Lung microvascular endothelial cell (primary cell): ENCODE data around the gene CD226. TPM values are rescaled to one million over a fixed set of nuclear protein-coding genes. Genes with fewer than 3 reads are reported as not detected.
"Not testable (repeated sequence)": the region's sequence is repeated elsewhere in the genome, so short reads cannot be mapped to it uniquely, and the experiment has no call there.

ENCODE experiments used
- DNase-seq, 2 donors: peaks; one replicate each; pipeline versions ENCODE4 v3.0.0 to v3.0.0-alpha.2; 2010; ENCODE audit warnings: low read depth in 2 of 2
- total RNA-seq: library from RNA; depleted of rRNA; stranded (reverse); fragments of >200 nt; gene quantifications from 2 replicates; pipeline ENCODE4 v1.2.1, GENCODE V29; 2014

Gene CD226
- total RNA-seq = 0.40 and 1.3 TPM in 2 replicates

DNA sequence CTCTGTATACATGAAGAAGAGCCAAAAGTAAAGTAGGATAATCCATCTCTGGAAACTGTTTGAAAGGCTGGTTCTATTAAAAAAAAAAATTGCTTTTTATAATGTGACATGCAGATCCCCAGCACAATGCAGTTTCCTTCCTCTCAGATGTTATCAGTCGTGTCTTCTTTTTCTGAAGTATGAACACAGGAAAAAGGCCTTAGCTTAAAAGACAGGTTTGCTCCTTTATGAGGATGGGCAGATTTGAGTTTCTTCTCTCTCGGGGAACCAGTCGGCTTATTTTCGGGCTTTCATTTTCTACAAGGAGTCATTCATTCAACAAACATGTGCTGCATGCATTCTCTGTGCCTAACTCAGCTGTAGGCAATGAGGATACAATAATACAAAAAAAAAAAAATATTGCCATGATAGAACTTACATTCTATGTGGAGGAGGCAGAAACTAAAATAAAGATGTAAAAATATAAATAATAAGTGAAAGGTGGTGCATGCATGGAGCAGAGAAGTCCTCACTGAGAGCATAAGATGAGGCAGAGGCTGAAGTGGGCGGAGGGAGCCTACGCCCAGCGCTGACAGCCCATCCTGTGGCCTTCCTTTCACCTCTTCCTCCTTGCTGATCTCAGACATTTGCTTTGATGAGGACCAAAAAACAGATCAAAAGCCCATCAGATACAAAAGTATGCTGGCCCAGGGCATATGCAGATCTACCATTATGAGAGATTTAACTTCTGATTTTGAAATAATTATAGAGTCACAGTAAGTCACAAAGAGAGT, at the start of gene CD226:
Gene CD226 (minus strand): TSS at position 513 of the 773 bp plus-strand sequence. CDS start 467 bp downstream, at position 46.
- peak; percentile 14 to 31 for DNase-seq

- DNase-seq = no peak
These were observed 49.5 kb upstream of the CD226 start for GRCh38 chr18:69996951-69997798.

GRCh38 chr18:69996417-69996816, 48.7 kb upstream of the CD226 start:
- DNase-seq = no peak

DNA sequence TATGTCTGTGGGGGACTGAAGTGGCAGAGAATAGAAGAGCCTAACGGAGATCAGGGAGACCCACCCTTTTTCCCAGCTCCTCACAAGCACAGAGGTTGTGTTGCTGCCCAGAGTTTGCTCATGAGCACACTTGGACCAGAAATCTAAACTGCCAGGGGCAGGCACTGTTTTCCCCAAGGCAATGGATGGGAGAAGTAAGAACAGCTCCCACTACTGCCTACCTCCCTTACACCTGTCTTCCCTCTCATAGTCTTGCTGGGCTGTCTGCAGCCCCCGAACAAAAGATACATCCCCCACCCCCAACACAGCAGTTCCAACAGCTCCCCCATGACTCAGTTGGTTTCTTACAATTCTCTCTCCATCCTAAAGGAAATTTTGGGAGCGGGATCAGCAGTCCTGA, 48.1 kb upstream of the CD226 start:
- no peak for DNase-seq

DNA sequence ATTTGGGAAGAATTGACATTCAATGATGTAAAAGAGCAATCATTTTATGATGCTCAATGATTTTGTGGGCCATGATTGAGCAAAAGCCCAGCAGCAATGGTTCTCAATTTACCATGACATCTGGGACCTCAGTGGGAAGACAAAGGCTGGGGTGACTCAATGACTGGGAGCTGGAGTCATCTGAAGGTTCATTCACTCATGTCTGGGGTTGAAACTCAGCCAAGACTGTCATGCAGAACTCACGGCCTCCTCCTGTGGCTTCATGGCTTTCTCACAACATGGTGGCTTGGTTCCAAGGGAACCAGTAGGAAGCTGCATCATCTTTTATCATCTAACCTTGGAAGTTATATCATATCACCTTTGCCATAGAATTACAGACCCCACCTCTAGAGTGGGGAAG, 45.1 kb upstream of the CD226 start:
- DNase-seq = peak in 1 of 2 donors; percentile 48

GRCh38 chr18:69987870-69988269, 40.2 kb upstream of the CD226 start:
- DNase-seq = no peak

DNA sequence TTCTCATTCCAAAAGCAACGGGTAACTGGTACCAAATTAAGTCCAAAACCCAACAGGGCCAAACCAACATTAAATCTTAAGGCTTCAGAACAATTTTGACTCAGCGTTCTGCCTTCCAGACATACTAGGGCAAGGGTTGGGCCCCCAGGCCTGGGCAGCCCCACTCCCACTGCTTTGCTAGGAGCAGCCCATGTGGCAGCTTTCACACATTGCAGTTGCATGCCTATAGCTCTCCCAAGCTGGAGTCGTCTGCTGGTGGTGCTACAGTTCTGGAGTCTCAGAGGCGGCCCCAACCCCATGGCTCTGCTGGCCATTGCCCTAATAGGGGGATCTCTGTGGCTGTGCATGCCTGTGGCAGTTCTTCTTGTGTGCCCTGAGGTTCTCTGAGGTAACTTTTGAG, 37.6 kb upstream of the CD226 start:
- DNase-seq = no peak

GRCh38 chr18:69982417-69982816, 34.7 kb upstream of the CD226 start:
- no peak for DNase-seq

DNA sequence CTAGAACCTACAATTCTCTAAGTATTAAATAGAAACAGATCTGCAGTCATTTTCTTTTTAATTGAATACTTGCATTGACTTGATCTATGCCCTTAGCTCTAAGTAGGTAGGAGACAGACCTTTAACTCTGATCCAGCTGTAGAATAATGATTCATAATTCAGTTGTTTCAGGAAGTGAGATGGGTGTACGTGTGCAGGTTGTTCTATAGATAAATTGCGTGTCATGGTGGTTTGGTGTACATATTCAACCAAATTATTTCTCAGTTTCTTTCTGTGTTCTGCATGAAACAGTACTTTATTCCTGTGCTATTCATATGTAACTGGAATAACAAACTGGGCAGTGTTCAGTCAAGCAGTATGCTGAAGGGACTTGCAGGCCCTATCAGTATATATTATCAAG, 34.3 kb upstream of the CD226 start:
- DNase-seq = no peak

GRCh38 chr18:69980982-69981804, 33.5 kb upstream of the CD226 start:
- no peak for DNase-seq

DNA sequence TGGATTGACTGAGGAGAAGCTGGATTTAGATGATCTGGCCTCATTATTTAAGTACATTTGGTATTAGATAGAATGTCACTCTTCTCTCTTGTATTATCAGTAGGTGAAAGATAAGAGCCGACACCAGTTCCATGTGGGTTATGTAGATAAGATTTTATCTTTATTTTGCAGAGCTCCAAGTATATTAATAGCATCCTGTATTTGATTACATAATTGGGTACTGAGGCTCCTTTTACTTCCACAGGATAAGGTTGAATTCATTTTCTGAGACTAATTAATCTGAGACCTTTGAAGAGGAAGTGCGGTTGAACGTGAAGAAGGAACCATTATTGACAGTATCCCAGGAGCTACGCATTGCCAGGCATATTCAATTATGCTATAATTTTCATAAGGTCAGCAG, 32.8 kb upstream of the CD226 start:
- no peak for DNase-seq

DNA sequence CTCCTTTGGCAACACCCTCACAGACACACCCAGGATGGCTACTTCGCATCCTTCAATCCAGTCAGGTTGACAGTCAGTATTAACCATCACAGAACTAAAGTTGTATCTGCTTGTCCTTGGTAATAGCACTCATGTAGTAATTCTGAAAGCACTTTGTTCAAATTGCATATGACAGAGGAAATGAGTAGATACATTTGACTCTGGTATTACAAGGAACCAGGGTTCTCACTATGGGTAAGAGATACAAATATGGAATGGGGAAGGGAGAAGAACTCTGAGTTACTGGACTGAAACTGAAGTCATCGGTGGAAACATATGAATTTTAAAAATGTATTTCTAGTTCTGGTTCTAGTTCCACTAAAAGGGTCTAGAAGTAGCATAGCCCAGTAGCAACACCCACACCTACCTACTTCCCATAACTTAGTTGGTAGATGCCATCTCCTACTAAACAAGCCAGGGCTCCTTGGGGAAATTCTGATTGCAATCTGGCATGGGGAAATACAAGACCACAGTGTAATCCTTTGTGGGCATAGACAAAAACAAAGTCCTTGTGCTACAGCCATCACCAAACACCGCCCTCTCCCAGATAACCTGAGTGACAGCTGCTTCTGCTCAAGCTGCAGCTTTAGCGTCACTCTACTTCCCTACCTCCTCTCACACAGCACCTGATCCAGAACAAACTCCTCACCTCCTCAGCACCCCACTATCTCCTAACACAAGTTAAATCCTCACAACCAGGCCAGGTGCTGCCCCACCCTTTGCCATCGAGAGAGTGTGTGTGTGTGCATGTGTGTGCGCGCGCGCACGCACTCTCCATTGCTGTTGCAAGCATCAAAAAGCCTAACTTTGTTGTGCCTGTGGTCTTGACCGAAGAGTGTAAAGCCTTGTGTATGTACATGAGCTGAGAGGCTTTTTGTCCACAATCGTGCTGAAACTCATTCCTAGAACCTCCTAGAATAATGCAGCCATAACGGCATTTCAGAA, 31.4 kb upstream of the CD226 start:
- no peak for DNase-seq

DNA sequence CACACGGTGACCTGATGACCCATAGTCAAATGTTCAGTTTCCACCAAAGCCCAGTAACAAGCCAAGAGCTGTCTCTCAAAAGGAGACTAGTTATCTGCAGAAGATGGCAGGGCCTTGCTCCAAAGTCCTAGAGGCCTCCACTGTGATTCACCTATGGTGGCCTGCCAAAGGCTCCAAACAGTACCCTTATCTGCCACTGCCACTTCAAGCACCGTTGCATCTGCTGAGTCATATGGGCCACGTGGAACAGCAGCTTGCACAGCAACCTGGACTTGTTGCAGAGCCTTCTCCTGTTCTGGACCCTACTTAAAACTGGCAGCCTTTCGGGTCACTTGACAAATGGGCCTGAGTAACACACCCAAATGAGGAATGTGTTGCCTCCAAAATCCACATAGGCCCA, 27.6 kb upstream of the CD226 start:
- DNase-seq = not testable (repeated sequence)

- DNase-seq = no peak
These were observed 26.7 kb upstream of the CD226 start for GRCh38 chr18:69974365-69974764.

DNA sequence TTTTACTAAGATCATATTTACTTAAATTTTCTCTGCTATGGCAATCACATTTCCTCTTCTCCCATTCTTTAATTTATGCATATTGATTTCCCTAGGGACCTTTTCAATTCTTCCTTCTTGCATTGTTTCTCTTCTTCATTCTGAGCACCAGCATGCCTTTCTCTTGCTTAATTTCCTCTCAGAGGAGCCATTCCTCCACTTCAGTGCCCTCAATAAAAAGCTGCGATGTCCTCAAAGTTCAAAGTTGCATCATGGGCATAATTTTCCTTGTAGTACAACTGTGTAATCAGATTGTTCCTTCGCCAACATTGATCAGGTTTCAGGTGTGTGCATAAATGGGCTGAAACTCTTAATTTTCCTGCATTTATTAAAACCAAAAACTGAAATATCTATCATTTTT, 21.8 kb upstream of the CD226 start:
- DNase-seq = no peak

DNA sequence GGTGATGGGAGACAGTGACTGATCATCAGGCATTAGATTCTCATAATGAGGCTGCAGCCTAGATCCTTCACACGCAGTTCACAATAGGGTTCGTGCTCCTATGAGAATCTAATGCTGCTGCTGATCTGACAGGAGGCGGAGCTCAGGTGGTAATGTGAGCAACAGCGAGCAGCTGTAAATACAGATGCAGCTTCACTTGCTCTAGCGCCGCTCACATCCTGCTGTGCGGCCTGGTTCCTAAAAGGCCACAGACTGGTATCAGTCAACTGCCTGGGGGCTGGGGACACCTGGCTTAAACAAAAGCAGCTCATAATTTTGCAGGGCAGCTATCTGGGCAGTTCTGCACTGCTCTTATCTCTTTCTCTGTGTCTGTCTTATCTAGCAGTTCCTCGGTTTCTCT, 20.4 kb upstream of the CD226 start:
- no peak for DNase-seq

- DNase-seq = no peak
These were observed 15.5 kb upstream of the CD226 start for GRCh38 chr18:69963196-69963595.

DNA sequence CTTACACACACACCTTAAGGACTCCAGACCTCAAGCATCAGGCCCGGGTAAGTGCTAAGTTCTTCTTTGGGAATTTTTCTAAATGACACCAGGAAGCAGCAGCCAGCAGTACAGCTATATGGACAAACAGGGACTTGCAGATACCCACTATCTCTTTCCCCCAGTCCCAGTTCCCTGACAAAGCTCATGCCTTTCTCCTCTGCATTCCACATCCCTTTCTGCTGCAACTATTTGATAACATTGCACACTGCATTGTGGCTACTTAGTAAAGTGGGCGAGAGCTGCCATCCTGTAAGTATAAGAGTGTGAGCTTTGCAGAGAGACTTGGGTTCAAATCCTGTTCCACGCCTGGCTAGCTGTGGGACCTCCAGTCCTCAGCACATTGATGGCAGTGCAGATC, 14.0 kb upstream of the CD226 start:
- DNase-seq = no peak

DNA sequence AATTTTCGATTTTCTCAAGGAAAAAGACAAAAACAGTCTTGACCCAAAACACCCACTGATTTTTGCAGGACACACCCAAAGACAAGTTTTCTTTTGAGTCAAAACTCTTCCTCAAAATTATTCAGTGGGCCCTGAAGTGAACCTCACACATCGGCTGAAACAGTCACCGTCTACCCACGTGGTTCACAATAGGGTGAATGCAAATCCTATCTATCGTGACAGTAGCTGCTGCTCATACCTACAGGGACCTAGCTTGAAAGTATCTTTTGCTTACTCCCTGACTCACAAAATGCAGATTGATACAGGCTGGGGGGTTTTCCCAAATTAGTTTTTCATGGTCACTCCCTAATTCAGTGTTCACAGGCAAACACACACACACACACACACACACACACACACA, 10.7 kb upstream of the CD226 start:
- DNase-seq = no peak

DNA sequence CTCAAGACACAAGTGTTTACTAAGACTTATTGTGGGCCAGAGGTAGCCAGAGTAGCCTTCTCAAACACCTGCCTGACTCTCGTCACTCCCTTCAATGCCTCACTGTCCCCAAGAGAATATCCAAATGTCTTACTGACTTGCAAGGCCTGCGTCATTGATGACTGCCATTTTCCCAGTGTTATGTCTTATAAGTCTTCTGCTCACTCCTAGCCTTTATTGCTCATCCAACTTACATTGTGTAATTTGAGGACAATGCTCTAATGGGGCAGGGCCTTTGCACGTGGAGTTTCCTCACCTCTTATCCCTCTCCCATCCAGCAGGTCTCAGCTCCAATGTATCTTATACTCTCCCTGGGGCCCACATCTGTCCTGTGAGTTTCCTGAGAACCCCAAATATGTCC, 10.1 kb upstream of the CD226 start:
- DNase-seq = no peak
